HepG2 (cell line): ENCODE data around the gene IRF6. TPM values are rescaled to one million over a fixed set of nuclear protein-coding genes. Genes with fewer than 3 reads are reported as not detected.

Experiments
- ATAC-seq: fragments of 200-7000 bp; cut with Tn5 transposase; 3 replicates; pipeline ENCODE4 v1.9.1; 2020; ENCODE audit warnings: mild to moderate bottlenecking, moderate library complexity
- BruUV-seq: library from RNA; stranded (reverse); fragments of 400-500 nt; replicated peaks from 2 replicates; lab custom pipeline; 2021; lab: Mats Ljungman, UMichigan
- CTCF ChIA-PET: fragments of 300-600 bp; formaldehyde crosslinking; extraction: SDS; loops from one replicate; lab custom pipeline; 2021; ENCODE audit warnings: low total read pairs, inconsistent platforms, low intra/inter-chr PET ratio; lab: Yijun Ruan, JAX
- POLR2A ChIA-PET: fragments of 350-600 bp; sonication (Branson Sonifier 250); formaldehyde crosslinking; loops from one replicate; lab custom pipeline; 2020; ENCODE audit warnings: antibody characterized with exemption, inconsistent platforms; lab: Yijun Ruan, JAX
- DNase-seq: peaks from one replicate; pipeline ENCODE4 v3.0.0-alpha.2; 2015; ENCODE audit warnings: low spot score
- FAIRE-seq: peaks from 3 replicates; lab custom pipeline; 2011; peaks lifted over from hg19 to GRCh38; lab: Jason Lieb, UNC
- H2AFZ ChIP-seq: one replicate; pipeline ENCODE4 v1.6.1; 2011; ENCODE audit warnings: low read length, inconsistent platforms
- H3K27ac ChIP-seq: fragments of 300-600 bp; 3 replicates; pipeline ENCODE4 v1.8.0; 2011; ENCODE audit warnings: mixed run types, mild to moderate bottlenecking, mixed read lengths, low read length, inconsistent platforms; ENCODE audit not compliant: insufficient read depth; ENCODE audit errors: extremely low read length
- H3K27me3 ChIP-seq, 2 experiments: fragments of 200-600 bp in 1 of 2; 2 replicates in 1 of 2; 3 replicates in 1 of 2; pipeline versions ENCODE4 v1.6.0 to v1.8.0; 2011; ENCODE audit warnings: low read length in 2 of 2, mild to moderate bottlenecking in 2 of 2, moderate library complexity in 2 of 2, inconsistent platforms in 1 of 2; ENCODE audit not compliant: insufficient read depth in 2 of 2, control insufficient read depth in 1 of 2
- H3K36me3 ChIP-seq, 2 experiments: fragments of 200-600 bp in 1 of 2; replicated peaks in 1 of 2; 2 replicates in 1 of 2; 3 replicates in 1 of 2; pipeline versions ENCODE4 v1.5.1 to v1.8.0; 2011; ENCODE audit warnings: low read length in 2 of 2, inconsistent platforms in 1 of 2; ENCODE audit not compliant: insufficient read depth in 2 of 2, control insufficient read depth in 1 of 2
- H3K4me1 ChIP-seq: 2 replicates; pipeline ENCODE4 v1.5.1; 2012; ENCODE audit warnings: low read length, inconsistent platforms; ENCODE audit not compliant: insufficient read depth
- H3K4me2 ChIP-seq: 2 replicates; pipeline ENCODE4 v1.6.0; 2011; ENCODE audit warnings: low read depth, low read length, inconsistent platforms
- H3K4me3 ChIP-seq, 3 experiments: fragments of 200-600 bp in 1 of 3; sonication (generic), shearing (Covaris generic) in 1 of 3; replicated peaks in 1 of 3; 2 replicates each; pipeline ENCODE4 v1.5.1; 2011 to 2016; ENCODE audit warnings: low read length in 3 of 3, inconsistent platforms in 2 of 3, low read depth in 2 of 3, mild to moderate bottlenecking in 2 of 3, control low read depth in 1 of 3, mixed read lengths in 1 of 3; ENCODE audit not compliant: insufficient read depth in 1 of 3
- H3K79me2 ChIP-seq: one replicate; pipeline ENCODE4 v1.6.1; 2011; ENCODE audit warnings: low read length, inconsistent platforms; ENCODE audit not compliant: insufficient read depth
- H3K9ac ChIP-seq: 2 replicates; pipeline ENCODE4 v1.6.0; 2011; ENCODE audit warnings: mild to moderate bottlenecking, low read depth, low read length, inconsistent platforms; ENCODE audit not compliant: insufficient read depth
- H3K9me3 ChIP-seq: 2 replicates; pipeline ENCODE4 v1.5.1; 2012; ENCODE audit warnings: mild to moderate bottlenecking, low read length
- H4K20me1 ChIP-seq: 2 replicates; pipeline ENCODE4 v1.6.0; 2011; ENCODE audit warnings: inconsistent platforms, mild to moderate bottlenecking, low read length, moderate library complexity; ENCODE audit not compliant: insufficient read depth
- ATF7 ChIP-seq, 2 experiments: fragments of 450-650 bp in 1 of 2; sonication (generic) in 1 of 2; formaldehyde crosslinking in 1 of 2; IDR thresholded peaks; 2 replicates each; pipeline versions ENCODE4 v1.4.0 to v1.6.1; 2016 to 2020; ENCODE audit warnings: antibody characterized with exemption in 1 of 2, mild to moderate bottlenecking in 1 of 2, missing genetic modification reagents in 1 of 2
- CREB1 ChIP-seq, 2 experiments: fragments of 450-650 bp in 1 of 2; IDR thresholded peaks; 2 replicates each; pipeline ENCODE4 v1.6.1; 2016 to 2017; ENCODE audit warnings: control low read depth in 1 of 2, mild to moderate bottlenecking in 1 of 2, missing compliant biosample characterization in 1 of 2, missing genetic modification characterization in 1 of 2
- PITX1 ChIP-seq: sonication (generic); formaldehyde crosslinking; IDR thresholded peaks from 2 replicates; pipeline ENCODE4 v1.5.1; 2020; ENCODE audit warnings: mild to moderate bottlenecking, missing genetic modification reagents
- PRDM10 ChIP-seq: sonication (generic); formaldehyde crosslinking; IDR thresholded peaks from 2 replicates; pipeline ENCODE4 v1.4.0; 2020; ENCODE audit warnings: low read depth, missing genetic modification reagents
- WGBS: methylation state at CpG from one replicate; pipeline ENCODE4 v1.1.6; 2017; ENCODE audit warnings: low lambda C conversion rate; 5-methylcytosine and 5-hydroxymethylcytosine counted together
- in situ Hi-C: cut with HindIII; loops from 2 replicates; pipeline ENCODE4 v1.10.0; 2017; ENCODE audit warnings: low pct_unique_long_range_greater_than_20kb; ENCODE audit not compliant: extremely low pct_ligation_motif_present
- intact Hi-C: fragments of 100-400 bp; cut with micrococcal nuclease; formaldehyde crosslinking; loops from one replicate; pipeline ENCODE4 v1.10.0; 2022; ENCODE audit not compliant: unreplicated experiment
- polyA plus RNA-seq, 8 experiments: library from polyadenylated mRNA; depleted of rRNA in 3 of 8; stranded (reverse) in 7 of 8; unstranded in 1 of 8; fragments of >200 nt; fragmentation: Illumina TruSeq in 4 of 8; extraction: Trizol in 4 of 8; gene quantifications; 2 replicates each; pipeline versions ENCODE4 v1.2.1 to v1.2.3, GENCODE V29; 2011 to 2016; ENCODE audit warnings: low read depth in 4 of 8, missing spikeins in 1 of 8, mixed read lengths in 1 of 8; ENCODE audit not compliant: insufficient read depth in 1 of 8
- total RNA-seq, 5 experiments: library from RNA; depleted of rRNA; stranded (reverse); fragments of >200 nt; fragmentation: Illumina TruSeq; extraction: Trizol; gene quantifications; 2 replicates each; pipeline ENCODE4 v1.2.3, GENCODE V29; 2016; ENCODE audit warnings: low read depth in 1 of 5

The IRF6 gene
- total and polyA plus RNA-seq, 2 of the 13 experiments (the other 11 are each of a cell fraction or from before 2014, with no cell fraction given), result 0.02 TPM; not detected in 1

- Histone ChIP-seq H3K36me3 (no peaks in the 10 kb centered on the region), H3K27ac (no peak overlapping the region), H2AFZ (no peak overlapping the region), H4K20me1 (no peaks in the 10 kb centered on the region), H3K4me1 (no peaks in the 10 kb centered on the region), H3K4me3 (no peak overlapping the region), H3K79me2 (no peaks in the 10 kb centered on the region), H3K4me2 (no peak overlapping the region), H3K9ac (no peak overlapping the region), H3K9me3 (no peaks in the 10 kb centered on the region), H3K27me3 (peaks cover 1 to 11% of the 10 kb centered on the region in 2 experiments; a peak in 1 of 5 replicates)
- CTCF ChIA-PET, result no interaction called here
- ATAC-seq (no peak), DNase-seq (no peak), FAIRE-seq (no peak)
- no TSS peak for BruUV-seq
- WGBS, result 9% methylated on average over 1 of the region's 1 CpG
- intact Hi-C loops (no loop called here), in situ Hi-C loops (no loop called here)
- POLR2A ChIA-PET, result no interaction called here
- TF ChIP-seq PRDM10, result no peak
- TF ChIP-seq CREB1 (IDR thresholded peaks at IDR 0.05), result peak; percentile 81
- TF ChIP-seq CREB1 (CRISPR knock-in tag; IDR thresholded peaks at IDR 0.05), result no peak
- TF ChIP-seq ATF7 (IDR thresholded peaks at IDR 0.05), result peak; percentile 77
- TF ChIP-seq ATF7 (CRISPR knock-in tag; IDR thresholded peaks at IDR 0.05), result no peak
Observed at GRCh38 chr1:209803568-209803967, 2.4 kb downstream of the IRF6 start.

GRCh38 chr1:209802780-209803152, 3.2 kb downstream of the IRF6 start:
- FAIRE-seq, result no peak
- TF ChIP-seq PITX1 (CRISPR knock-in tag), result no peak
- TF ChIP-seq, all 625 proteins: peak for 0
- Histone ChIP-seq H3K4me3 (no peak overlapping the region), H3K36me3 (no peaks in the 10 kb centered on the region), H3K79me2 (no peaks in the 10 kb centered on the region), H3K9me3 (no peaks in the 10 kb centered on the region), H3K4me1 (no peaks in the 10 kb centered on the region), H3K4me2 (no peak overlapping the region), H4K20me1 (no peaks in the 10 kb centered on the region), H3K9ac (no peak overlapping the region), H2AFZ (no peak overlapping the region), H3K27me3 (peaks cover 1 to 11% of the 10 kb centered on the region in 2 experiments; a peak in 1 of 5 replicates), H3K27ac (no peak overlapping the region)
- in situ Hi-C loops (no loop called here), intact Hi-C loops (no loop called here)
- ATAC-seq (no peak), DNase-seq (no peak)
- WGBS, result 8% methylated on average over 4 of the region's 4 CpGs
- ChIA-PET POLR2A (no interaction called here), CTCF (no interaction called here)
- no TSS peak for BruUV-seq
